ENCODE measurements around the gene PRDM16. TPM values are rescaled to one million over a fixed set of nuclear protein-coding genes. Genes with fewer than 3 reads are reported as not detected.

PRDM16 gene
- total RNA-seq, 1 experiment from 2014 or later: 0.17 TPM

- no peak for TF ChIP-seq CTCF (conservative IDR thresholded peaks at IDR 0.05)
- no peaks in the 10 kb centered on the region for H4K20me1 ChIP-seq (ENCODE audit: control insufficient read depth, insufficient read depth, insufficient read length)
- Mint-ChIP-seq H3K4me1 (no peaks in the 10 kb centered on the region), H3K4me3 (no peak overlapping the region), H3K27me3 (ENCODE audit: low read depth) (peaks cover 3% of the 10 kb centered on the region; the same call in 1 of the 2 replicates), H3K27ac (no peak overlapping the region), H3K9me3 (peaks cover 0 to 6% of the 10 kb centered on the region in 2 experiments; a peak in 2 of 5 replicates), H3K36me3 (ENCODE audit: insufficient read depth in 1 of 3, low read depth in 3 of 3) (no peaks in the 10 kb centered on the region; a peak in 1 of 7 replicates)
- no peak overlapping the region for H3K56ac ChIP-seq (ENCODE audit: insufficient read length, low read depth, low read length)
- no peak overlapping the region for H3K9ac ChIP-seq (ENCODE audit: extremely low read depth, insufficient read length, low read length)
- no peaks in the 10 kb centered on the region for H3K23me2 ChIP-seq (ENCODE audit: insufficient read length, low read depth, low read length, poor library complexity, severe bottlenecking)
- no peak overlapping the region for H2BK12ac ChIP-seq (ENCODE audit: insufficient read length, low read depth, low read length)
- H3K27me3 ChIP-seq (ENCODE audit: insufficient read depth, low read length): no peaks in the 10 kb centered on the region
- H3K79me1 ChIP-seq (ENCODE audit: insufficient read depth, low read depth, low read length, poor library complexity, severe bottlenecking): no peaks in the 10 kb centered on the region
- no peak overlapping the region for H3T11ph ChIP-seq (ENCODE audit: low read length)
- H4K91ac ChIP-seq (ENCODE audit: insufficient read length, low read depth, low read length): no peak overlapping the region
- no peaks in the 10 kb centered on the region for H3K79me2 ChIP-seq (ENCODE audit: insufficient read depth, low read length)
- no peak overlapping the region for H2BK5ac ChIP-seq (ENCODE audit: insufficient read length, low read length)
- no peak overlapping the region for H2BK120ac ChIP-seq (ENCODE audit: low read depth, low read length, poor library complexity, severe bottlenecking)
- DNase-seq: no peak
- H2BK15ac ChIP-seq (ENCODE audit: low read depth, low read length): no peak overlapping the region
- H4K5ac ChIP-seq (ENCODE audit: insufficient read length, low read depth, low read length): no peak overlapping the region
- H3K14ac ChIP-seq (ENCODE audit: insufficient read depth, low read length): no peak overlapping the region
- no peak overlapping the region for H4K8ac ChIP-seq (replicated peaks; ENCODE audit: insufficient read length, low read depth, low read length)
- H3K4me2 ChIP-seq (ENCODE audit: insufficient read depth, insufficient read length, low read length): no peak overlapping the region
- H3K4ac ChIP-seq (ENCODE audit: low read depth, low read length): no peak overlapping the region
- H3K27ac ChIP-seq (ENCODE audit: insufficient read length, low read depth, low read length): no peak overlapping the region
- H3K9me3 ChIP-seq (ENCODE audit: control insufficient read depth, low read depth, low read length): no peaks in the 10 kb centered on the region
- no peaks in the 10 kb centered on the region for H3K4me1 ChIP-seq (ENCODE audit: insufficient read depth, low read length)
- no peak overlapping the region for H3K23ac ChIP-seq (ENCODE audit: insufficient read length, low read depth, low read length)
- no peak overlapping the region for H2AFZ ChIP-seq (ENCODE audit: low read length)
- H2BK20ac ChIP-seq (ENCODE audit: low read depth, low read length, poor library complexity, severe bottlenecking): no peak overlapping the region
- no peak overlapping the region for H2AK5ac ChIP-seq (ENCODE audit: insufficient read length, low read length)
- WGBS (ENCODE audit: extremely low coverage, insufficient read length, low lambda C conversion rate): no CpG with 5 or more reads among the region's 14 CpGs
- no peak overlapping the region for H3K18ac ChIP-seq (ENCODE audit: insufficient read length, low read depth, low read length)
These were observed 82.5 kb downstream of the PRDM16 start for GRCh38 chr1:3151456-3151855.

Measured in H9 (cell line).